ENCODE data around the gene GGT7.
"Not testable (repeated sequence)": the region's sequence is repeated elsewhere in the genome, so short reads cannot be mapped to it uniquely, and the experiment has no call there.

GGT7 gene

GRCh38 chr20:34808583-34808982 lies 64.1 kb downstream of the GGT7 start:
- in situ Hi-C loops (cut with HindIII; ENCODE audit: low pct_ligation_motif_present, low pct_unique_long_range_greater_than_20kb, low sequenced_read_pairs): no loop called here
- no peak for DNase-seq

- in situ Hi-C loops (cut with HindIII; ENCODE audit: low pct_ligation_motif_present, low pct_unique_long_range_greater_than_20kb, low sequenced_read_pairs); DNase-seq: not testable (repeated sequence)
These were observed 64.7 kb downstream of the GGT7 start for GRCh38 chr20:34807944-34808465.

GRCh38 chr20:34806255-34806654 lies 66.4 kb downstream of the GGT7 start:
- no peak for DNase-seq
- in situ Hi-C loops (cut with HindIII; ENCODE audit: low pct_ligation_motif_present, low pct_unique_long_range_greater_than_20kb, low sequenced_read_pairs): no loop called here

GRCh38 chr20:34798871-34799270 lies 73.8 kb downstream of the GGT7 start:
- in situ Hi-C loops (cut with HindIII; ENCODE audit: low pct_ligation_motif_present, low pct_unique_long_range_greater_than_20kb, low sequenced_read_pairs): no loop called here
- DNase-seq: no peak

- in situ Hi-C loops (cut with HindIII; ENCODE audit: low pct_ligation_motif_present, low pct_unique_long_range_greater_than_20kb, low sequenced_read_pairs): no loop called here
These were observed 74.3 kb downstream of the GGT7 start for GRCh38 chr20:34798328-34798727.

GRCh38 chr20:34797012-34797995 lies 75.4 kb downstream of the GGT7 start:
- no peak for DNase-seq
- in situ Hi-C loops (cut with HindIII; ENCODE audit: low pct_ligation_motif_present, low pct_unique_long_range_greater_than_20kb, low sequenced_read_pairs): no loop called here

More at GRCh38 chr20:34798328-34798727, 74.3 kb downstream of the GGT7 start:
- no peak for DNase-seq

Data from ACHN (cell line).